ENCODE data around the gene KLHL30.
"Not testable (repeated sequence)": the region's sequence is repeated elsewhere in the genome, so short reads cannot be mapped to it uniquely, and the experiment has no call there.

KLHL30 gene

GRCh38 chr2:238163481-238164198, 25.2 kb downstream of the KLHL30 start:
- no peak for DNase-seq

- DNase-seq = no peak
Measured at GRCh38 chr2:238164906-238165287, 26.4 kb downstream of the KLHL30 start.

DNA sequence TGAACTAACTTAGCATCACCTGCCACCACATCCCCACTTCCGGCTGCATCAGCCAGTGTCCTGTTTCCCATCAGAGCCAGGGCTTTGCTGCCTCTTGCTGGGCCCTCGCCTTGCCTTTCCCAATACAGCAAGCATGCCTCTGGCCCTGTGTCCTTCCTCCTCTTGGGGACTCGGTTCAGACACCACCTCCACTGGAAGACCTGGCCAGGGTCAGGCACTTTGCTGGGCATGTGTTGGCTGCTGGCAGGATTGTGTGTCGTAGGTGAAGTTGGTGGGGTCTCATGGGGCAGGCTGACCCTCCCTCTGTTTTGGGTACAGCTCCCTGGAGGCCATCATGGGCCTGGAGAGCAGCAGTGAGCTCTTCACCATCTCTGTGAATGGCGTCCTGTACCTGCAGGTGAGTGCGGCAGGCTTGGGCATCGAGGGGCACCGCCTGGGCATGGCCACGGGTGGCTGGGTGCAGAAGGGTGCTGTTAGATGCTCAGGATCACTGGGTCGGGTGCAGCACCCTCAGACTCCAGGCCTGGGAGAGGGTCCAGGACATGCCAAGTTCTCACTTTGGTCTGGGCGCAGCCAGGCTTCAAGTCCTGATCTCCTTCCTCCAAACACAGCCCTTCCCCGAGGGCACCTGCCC, 26.9 kb downstream of the KLHL30 start:
- DNase-seq = no peak

DNA sequence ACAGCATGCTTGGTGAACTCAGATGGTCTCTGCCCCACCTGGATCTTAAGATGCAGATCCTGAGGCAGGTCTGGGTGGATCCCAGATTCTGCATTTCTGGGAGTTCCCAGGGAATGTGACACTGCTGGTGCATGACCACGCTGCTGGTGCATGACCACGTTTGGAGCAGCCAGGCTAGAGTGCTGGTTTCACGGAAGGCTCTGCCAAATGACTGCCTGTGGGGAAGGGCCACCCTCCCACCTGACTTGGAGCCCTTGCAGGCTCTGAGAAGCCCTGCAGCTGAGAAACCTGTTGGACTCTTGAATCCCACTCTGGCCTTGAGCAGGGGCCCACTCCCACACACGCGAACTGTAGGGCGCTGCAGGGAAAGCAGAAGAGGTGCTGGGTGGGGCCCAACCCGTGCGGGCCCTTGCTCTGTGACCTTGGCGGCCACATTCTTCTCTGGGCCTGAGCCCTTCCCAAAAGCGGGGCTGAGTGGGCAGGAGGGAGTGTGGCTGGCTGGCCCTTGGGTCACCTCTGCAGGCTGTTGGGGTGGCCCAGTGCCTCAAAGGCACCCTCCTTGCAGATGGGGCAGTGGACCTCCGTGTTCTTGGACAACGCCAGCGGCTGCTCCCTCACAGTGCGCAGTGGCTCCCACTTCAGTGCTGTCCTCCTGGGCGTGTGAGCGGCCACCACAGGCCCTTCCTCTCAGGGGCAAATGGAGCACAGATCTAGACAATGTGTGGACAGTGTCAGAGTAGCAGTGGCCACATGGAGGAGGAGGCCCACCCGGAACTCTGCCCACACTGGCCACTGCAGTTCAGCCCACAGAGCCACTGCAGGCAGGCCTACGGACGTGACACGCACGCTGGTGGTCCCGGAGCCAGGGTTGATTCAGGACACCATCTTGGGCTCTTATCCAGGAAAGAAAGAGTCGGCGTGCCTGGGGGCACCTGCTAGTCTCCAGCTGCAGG, 28.2 kb downstream of the KLHL30 start:
- no peak for DNase-seq

- DNase-seq = no peak
Measured at GRCh38 chr2:238167344-238167715, 28.9 kb downstream of the KLHL30 start.

DNA sequence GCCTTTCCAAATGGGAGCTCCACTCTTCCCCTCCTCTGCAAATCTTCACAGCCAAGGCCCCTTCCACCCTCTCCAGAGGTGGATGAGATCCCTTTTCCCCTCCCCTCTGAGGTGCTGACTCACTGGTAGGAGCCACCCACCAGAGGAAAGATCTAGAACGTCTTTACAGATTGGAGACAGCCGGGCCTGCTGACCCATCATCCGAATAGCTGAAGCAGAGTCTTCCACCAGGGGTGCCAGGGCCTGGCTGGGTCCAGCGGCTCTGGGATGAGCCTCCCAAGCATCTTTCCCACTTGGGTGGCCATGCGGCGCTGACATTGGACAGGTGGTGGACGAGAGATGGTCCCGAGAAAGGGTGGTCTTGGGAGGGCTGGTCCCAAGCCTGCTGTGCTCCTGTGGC, 29.3 kb downstream of the KLHL30 start:
- DNase-seq = no peak

DNA sequence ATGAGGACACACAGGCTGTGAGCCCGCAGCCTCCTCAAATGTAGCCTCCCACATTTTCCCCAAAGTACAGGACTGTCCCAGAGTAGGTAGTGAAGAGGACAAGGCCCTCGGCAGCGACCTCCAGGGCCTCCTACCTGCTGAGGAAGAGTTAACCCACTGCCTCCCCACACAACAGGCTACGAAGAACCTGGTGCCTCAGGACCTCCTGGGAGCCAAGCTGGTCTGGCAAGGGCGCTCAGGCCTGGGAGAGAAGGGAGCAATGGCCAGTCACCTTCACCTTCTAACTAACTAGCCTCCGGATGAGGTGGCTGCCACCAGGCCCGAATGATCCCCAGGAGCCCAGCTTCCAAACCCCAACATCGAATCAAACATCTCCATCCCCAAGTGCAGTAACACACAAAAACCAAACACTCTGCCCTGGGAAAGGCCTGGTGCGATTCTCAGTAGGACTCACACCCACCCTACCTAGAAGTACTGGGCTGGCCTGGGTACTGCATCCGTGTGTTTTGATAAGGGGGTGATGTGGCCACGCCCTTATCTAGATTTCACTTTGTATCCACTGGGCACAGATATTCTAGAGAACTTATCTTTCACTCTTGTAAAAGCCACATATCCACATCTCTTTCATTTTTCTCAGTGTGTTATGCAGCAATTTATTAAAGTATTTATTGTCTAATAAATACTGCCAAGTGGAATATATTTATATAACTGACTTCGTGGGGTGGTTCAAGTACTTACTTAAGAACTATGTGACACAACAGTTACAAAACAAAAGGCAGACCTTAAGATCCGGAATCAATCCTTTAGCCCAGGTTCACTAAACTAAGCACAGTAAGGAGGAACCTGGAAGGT, 30.0 kb downstream of the KLHL30 start:
- no peak for DNase-seq

GRCh38 chr2:238169048-238169707, 30.7 kb downstream of the KLHL30 start:
- no peak for DNase-seq

GRCh38 chr2:238169708-238170251, 31.3 kb downstream of the KLHL30 start:
- no peak for DNase-seq

DNA sequence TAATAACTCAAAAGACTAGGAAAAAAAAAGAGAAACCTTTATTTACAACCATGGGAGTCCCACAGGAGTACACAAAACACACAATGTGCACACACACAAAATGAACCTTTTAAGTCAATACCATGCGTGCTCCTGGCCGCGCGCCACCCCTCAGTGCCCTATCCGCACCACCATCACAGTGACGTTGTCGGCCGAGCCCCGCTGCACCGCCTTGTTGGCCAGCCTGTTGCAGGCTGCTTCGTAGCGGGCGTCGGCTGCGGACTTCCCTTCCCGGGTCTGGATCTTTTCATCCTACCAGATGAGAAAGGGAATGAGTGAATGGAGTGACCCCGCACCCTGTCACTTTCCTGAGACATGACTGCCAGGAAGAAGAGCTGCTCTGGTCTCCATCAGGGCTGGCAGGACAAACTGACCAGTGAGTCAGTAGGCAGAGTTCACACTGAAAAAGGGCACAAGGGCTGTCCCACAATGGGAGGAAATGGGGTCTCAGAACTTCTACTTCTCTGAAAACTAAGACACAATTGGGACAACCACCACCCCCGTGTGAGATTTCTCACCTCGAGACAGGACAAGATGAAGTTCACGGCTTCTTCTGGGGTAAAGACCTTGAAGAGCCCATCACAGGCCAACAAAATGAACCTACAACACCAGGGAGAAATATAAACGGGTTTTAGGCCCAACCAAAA, 32.1 kb downstream of the KLHL30 start:
- no peak for DNase-seq

DNA sequence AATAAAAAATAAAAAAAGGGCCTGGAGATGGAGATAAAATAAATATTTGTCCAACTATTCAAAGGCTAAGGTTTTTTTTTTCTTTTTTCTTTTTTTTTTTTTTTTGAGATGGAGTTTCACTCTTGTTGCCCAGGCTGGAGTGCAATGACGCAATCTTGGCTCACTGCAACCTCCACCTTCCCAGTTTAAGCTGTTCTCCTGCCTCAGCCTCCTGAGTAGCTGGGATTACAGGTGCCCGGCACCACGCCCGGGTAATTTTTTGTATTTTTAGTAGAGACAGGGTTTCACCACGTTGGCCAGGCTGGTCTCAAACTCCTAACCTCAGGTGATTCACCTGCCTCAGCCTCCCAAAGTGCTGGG, 32.6 kb downstream of the KLHL30 start:
- DNase-seq = not testable (repeated sequence)

DNA sequence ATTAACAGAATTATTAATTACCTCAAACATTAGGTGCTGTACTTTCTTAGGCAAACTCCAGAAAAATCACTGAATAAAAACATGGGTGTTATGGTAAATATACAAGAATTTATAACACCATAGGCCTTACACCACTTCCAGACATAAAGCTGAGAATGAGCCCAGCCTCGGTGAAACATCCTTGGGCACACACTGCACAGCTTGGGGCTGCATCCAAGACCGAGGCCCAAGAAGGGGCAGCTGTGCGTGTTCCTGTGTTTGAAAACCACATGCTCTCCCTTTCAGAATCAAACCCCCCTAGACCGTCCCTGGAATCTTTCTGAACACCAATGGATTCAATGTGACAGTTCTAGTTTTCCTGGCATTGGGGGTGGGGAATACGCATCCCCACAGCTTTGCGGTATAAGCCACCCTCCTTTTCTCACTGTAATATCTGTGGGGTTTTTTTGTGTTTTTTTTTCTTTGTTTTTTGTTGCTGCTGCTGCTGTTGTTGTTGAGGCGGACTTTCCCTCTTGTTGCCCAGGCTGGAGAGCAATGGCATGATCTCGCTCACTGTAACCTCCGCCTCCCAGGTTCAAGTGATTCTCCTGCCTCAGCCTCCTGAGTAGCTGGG, 33.2 kb downstream of the KLHL30 start:
- no peak for DNase-seq

DNA sequence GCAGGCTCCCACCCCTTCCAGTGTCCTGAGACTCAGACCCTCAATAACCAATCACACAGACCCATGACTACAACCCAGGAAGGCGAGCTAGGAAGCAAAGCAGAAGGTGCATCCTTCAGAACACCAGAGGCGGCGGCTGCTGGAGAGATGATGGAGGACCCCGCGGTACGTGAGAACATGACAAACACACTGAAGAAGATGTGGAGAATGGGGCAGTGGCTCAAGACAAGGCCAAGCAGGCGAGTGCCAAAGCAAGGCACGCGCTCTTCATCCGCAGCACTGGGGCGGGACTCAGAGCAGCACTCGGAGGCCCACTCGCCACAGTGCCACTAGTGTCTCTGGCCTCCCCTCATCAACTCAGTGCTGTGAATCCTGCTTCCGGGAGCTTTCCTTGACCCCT, 34.0 kb downstream of the KLHL30 start:
- no peak for DNase-seq

DNA sequence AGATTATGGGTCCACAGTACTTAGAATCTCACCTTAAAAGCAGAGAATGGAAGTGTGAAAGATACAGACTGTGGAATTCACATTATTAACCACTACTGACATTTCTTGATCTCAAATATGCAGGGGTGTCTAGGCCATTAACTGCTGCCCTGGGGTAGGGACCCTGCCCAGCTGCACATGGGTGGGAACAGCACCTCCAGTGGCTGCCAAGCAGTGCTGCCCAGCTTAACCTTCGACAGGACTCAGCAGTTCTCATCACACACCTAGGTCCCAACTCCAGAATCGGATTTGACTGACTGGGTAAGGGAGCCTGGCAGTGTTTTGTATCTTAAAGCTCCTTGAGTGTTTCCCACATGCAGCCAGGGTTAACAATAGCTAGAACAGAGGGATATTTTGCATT, 35.2 kb downstream of the KLHL30 start:
- DNase-seq = no peak

GRCh38 chr2:238174291-238174690, 35.8 kb downstream of the KLHL30 start:
- DNase-seq = no peak

GRCh38 chr2:238174701-238175100, 36.2 kb downstream of the KLHL30 start:
- no peak for DNase-seq

- no peak for DNase-seq
Measured at GRCh38 chr2:238176613-238177012, 38.1 kb downstream of the KLHL30 start.

DNA sequence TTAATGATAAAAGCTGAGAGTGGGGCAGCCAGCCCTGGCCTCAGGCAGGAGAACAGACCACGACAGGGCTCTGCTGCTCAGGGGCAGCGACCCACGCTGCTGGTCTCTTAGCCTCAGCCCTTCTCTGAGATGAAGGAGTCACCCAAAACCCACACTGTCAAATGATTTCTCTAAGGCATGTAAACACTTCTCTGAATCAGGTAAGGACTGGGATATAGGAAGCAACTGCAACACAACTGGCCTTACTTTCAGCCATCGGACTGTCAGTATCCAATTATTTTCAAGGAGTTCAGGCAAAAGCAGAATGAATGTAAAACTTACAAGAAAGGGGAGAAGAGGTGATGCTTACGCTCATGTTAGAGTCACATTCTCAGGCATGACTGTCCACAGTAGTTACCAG, 42.1 kb downstream of the KLHL30 start:
- no peak for DNase-seq

DNA sequence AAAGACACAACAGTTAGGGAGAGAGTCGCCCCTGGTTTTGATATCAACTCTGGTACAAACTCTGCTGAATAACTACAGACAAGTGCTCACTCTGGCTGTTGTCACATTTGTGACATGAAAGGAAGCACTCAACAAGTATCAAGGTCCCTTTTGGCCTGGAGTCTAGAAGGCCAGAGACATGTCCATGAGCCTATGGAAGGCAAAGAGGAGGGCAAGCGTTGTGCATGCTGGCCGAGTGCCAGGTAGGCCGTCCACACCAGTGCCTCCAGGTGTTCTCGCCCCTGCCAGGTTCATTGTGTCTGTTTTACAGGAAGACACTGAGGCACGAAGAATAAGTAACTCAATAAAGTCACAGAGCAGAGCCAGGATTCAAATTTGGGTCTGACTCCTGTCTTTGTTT, 43.9 kb downstream of the KLHL30 start:
- no peak for DNase-seq

DNA sequence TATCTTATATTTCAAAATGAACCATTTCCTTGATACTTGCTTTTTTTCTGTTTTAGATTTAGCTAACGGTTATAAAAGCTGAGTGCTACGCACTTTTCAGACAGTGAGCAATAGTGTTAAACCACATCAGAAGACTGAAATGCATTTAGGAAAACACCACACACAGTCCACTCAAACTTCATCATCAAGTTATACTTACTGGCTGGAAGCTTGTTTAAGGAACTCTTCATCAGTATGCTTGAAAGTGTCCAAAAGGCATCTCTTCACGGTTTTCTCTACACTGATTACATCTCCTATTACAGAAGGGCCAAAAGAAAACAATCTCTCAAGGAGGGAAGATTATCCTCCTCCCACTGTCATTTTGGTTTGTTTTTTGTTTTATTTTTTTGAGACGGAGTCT, 45.4 kb downstream of the KLHL30 start:
- DNase-seq = no peak

Data from activated naive CD4-positive, alpha-beta T cell (primary cell).